Esophagus (tissue), 2 donors: ENCODE measurements around the gene PCDHA8. TPM values are rescaled to one million over a fixed set of nuclear protein-coding genes. Genes with fewer than 3 reads are reported as not detected.
"Not testable (repeated sequence)": the region's sequence is repeated elsewhere in the genome, so short reads cannot be mapped to it uniquely, and the experiment has no call there.

ENCODE experiments used
- H3K27ac ChIP-seq, 2 donors: one replicate each; pipeline ENCODE4 v1.5.1; 2013; ENCODE audit warnings: low read depth in 2 of 2, mild to moderate bottlenecking in 2 of 2, inconsistent platforms in 1 of 2, low read length in 1 of 2, moderate library complexity in 1 of 2
- H3K27me3 ChIP-seq, 2 donors: one replicate each; pipeline ENCODE4 v1.6.1; 2013; ENCODE audit warnings: low read length in 2 of 2, control low read depth in 1 of 2, mild to moderate bottlenecking in 1 of 2; ENCODE audit not compliant: insufficient read depth in 2 of 2, control insufficient read depth in 1 of 2
- H3K36me3 ChIP-seq, 2 donors: one replicate each; pipeline ENCODE4 v1.6.1; 2013; ENCODE audit warnings: low read length in 1 of 2; ENCODE audit not compliant: control insufficient read depth in 2 of 2, insufficient read depth in 2 of 2
- H3K4me1 ChIP-seq, 2 donors: one replicate each; pipeline ENCODE4 v1.6.1; 2013; ENCODE audit warnings: low read length in 1 of 2; ENCODE audit not compliant: control insufficient read depth in 2 of 2, insufficient read depth in 2 of 2
- H3K4me3 ChIP-seq, 2 donors: one replicate each; pipeline ENCODE4 v1.5.1; 2013; ENCODE audit warnings: low read length in 2 of 2, mild to moderate bottlenecking in 2 of 2, low read depth in 1 of 2, moderate library complexity in 1 of 2
- H3K9me3 ChIP-seq, 2 donors: one replicate each; pipeline ENCODE4 v1.6.1; 2013; ENCODE audit warnings: mild to moderate bottlenecking in 2 of 2, low read depth in 1 of 2, low read length in 1 of 2, moderate library complexity in 1 of 2; ENCODE audit not compliant: control insufficient read depth in 2 of 2, insufficient read depth in 1 of 2
- WGBS, 2 donors: extraction: QIAGEN DNeasy Blood & Tissue Kit; methylation state at CpG; one replicate each; pipeline ENCODE4 v1.1.7; 2013; 5-methylcytosine and 5-hydroxymethylcytosine counted together
- polyA plus RNA-seq, 2 donors: library from polyadenylated mRNA; stranded (reverse); fragments of 200-250 nt; gene quantifications; one replicate each; pipeline ENCODE4 v1.2.3, GENCODE V29; 2013
- donor health status: healthy with polysubstance abuse.
- donor health status: Bipolar disorder and iron deficiency.

PCDHA8 gene
- polyA plus RNA-seq, 2 donors = 0.01 TPM; not detected in 1

GRCh38 chr5:140806834-140807775 is 33.9 kb upstream of the PCDHA8 start, which contains the start of gene PCDHA4:
Gene PCDHA4, plus strand, starts transcription at chr5:140807068.
- Histone ChIP-seq H3K27ac (no peak within 1 kb of the TSS), H3K27me3 (peaks cover 0 to 2% of the 10 kb centered on the region in 2 donors), H3K4me3 (no peak within 1 kb of the TSS), H3K9me3 (peaks cover 18 to 29% of the 10 kb centered on the region in 2 donors), H3K36me3 (no peaks in the 10 kb centered on the region), H3K4me1 (peaks cover 0 to 4% of the 10 kb centered on the region in 2 donors)
- WGBS, 2 donors = 20 to 24% methylated on average over 35 to 38 of the region's 47 CpGs

- not testable (repeated sequence) for H3K4me3 ChIP-seq, H3K4me1 ChIP-seq, H3K36me3 ChIP-seq, H3K27ac ChIP-seq, H3K27me3 ChIP-seq
- peaks cover 11 to 17% of the 10 kb centered on the region in 2 donors for H3K9me3 ChIP-seq
- WGBS, 2 donors = 62 to 66% methylated on average over 62 of the region's 62 CpGs
Measured at GRCh38 chr5:140808241-140808888, 32.6 kb upstream of the PCDHA8 start.

- 69 to 73% methylated on average over 42 to 43 of the region's 43 CpGs for WGBS, 2 donors
- Histone ChIP-seq H3K27me3 (no peaks in the 10 kb centered on the region), H3K4me3 (no peak overlapping the region), H3K4me1 (no peaks in the 10 kb centered on the region), H3K36me3 (no peaks in the 10 kb centered on the region), H3K27ac (no peak overlapping the region), H3K9me3 (peaks cover 11 to 16% of the 10 kb centered on the region in 2 donors)
Measured at GRCh38 chr5:140808889-140809291, 32.1 kb upstream of the PCDHA8 start.

GRCh38 chr5:140821375-140822280 is 19.4 kb upstream of the PCDHA8 start, which contains the start of gene PCDHA5:
Gene PCDHA5, plus strand, starts transcription at chr5:140821613.
- Histone ChIP-seq H3K4me1 (no peaks in the 10 kb centered on the region), H3K36me3 (no peaks in the 10 kb centered on the region), H3K9me3 (peaks cover 18 to 19% of the 10 kb centered on the region in 2 donors), H3K4me3 (no peak within 1 kb of the TSS), H3K27me3 (no peaks in the 10 kb centered on the region), H3K27ac (no peak within 1 kb of the TSS)
- 29 to 34% methylated on average over 39 of the region's 39 CpGs for WGBS, 2 donors

GRCh38 chr5:140822281-140822629 is 18.7 kb upstream of the PCDHA8 start:
- Histone ChIP-seq H3K27ac (no peak overlapping the region), H3K9me3 (peaks cover 18 to 19% of the 10 kb centered on the region in 2 donors), H3K4me1 (no peaks in the 10 kb centered on the region), H3K27me3 (no peaks in the 10 kb centered on the region), H3K4me3 (no peak overlapping the region), H3K36me3 (no peaks in the 10 kb centered on the region)
- WGBS, 2 donors = 26 to 29% methylated on average over 6 of the region's 6 CpGs

GRCh38 chr5:140822969-140823368 is 18.0 kb upstream of the PCDHA8 start:
- not testable (repeated sequence) for H3K27me3 ChIP-seq, H3K4me3 ChIP-seq, H3K4me1 ChIP-seq, H3K27ac ChIP-seq, H3K36me3 ChIP-seq
- peaks cover 18 to 20% of the 10 kb centered on the region in 2 donors for H3K9me3 ChIP-seq
- 57 to 60% methylated on average over 48 of the region's 48 CpGs for WGBS, 2 donors

GRCh38 chr5:140823475-140823874 is 17.5 kb upstream of the PCDHA8 start:
- no peaks in the 10 kb centered on the region for H3K36me3 ChIP-seq
- H3K9me3 ChIP-seq = peaks cover 22 to 23% of the 10 kb centered on the region in 2 donors
- no peaks in the 10 kb centered on the region for H3K4me1 ChIP-seq
- no peak overlapping the region for H3K4me3 ChIP-seq
- no peaks in the 10 kb centered on the region for H3K27me3 ChIP-seq
- no peak overlapping the region for H3K27ac ChIP-seq
- 58 to 62% methylated on average over 38 of the region's 38 CpGs for WGBS, 2 donors

- Histone ChIP-seq H3K9me3 (peaks cover 20 to 25% of the 10 kb centered on the region in 2 donors), H3K27ac (no peak within 1 kb of the TSS), H3K4me3 (no peak within 1 kb of the TSS), H3K27me3 (no peaks in the 10 kb centered on the region), H3K36me3 (no peaks in the 10 kb centered on the region), H3K4me1 (no peaks in the 10 kb centered on the region)
- WGBS, 2 donors = 20 to 24% methylated on average over 27 of the region's 27 CpGs
Measured at GRCh38 chr5:140827704-140828361, 13.2 kb upstream of the PCDHA8 start, which contains the start of gene PCDHA6. Gene PCDHA6, plus strand, starts transcription at chr5:140827960. Its CDS starts 132 bp downstream, at chr5:140828092.
